ENCODE measurements around the gene RNF207.

GRCh38 chr1:6265151-6265550 lies 59.2 kb downstream of the RNF207 start:
- no peak for TF ChIP-seq CTCF (IDR thresholded peaks at IDR 0.05; ENCODE audit: low read depth, low read length)
- TF ChIP-seq POLR2A (IDR thresholded peaks at IDR 0.05; ENCODE audit: extremely low read depth, insufficient read length): no peak
- no peak for TF ChIP-seq MYC (IDR thresholded peaks at IDR 0.05; ENCODE audit: low read depth, low read length)
